IMR-90 (cell line): ENCODE measurements around the gene LSM7.

Experiments used
- BHLHE40 ChIP-seq: fragments of 150-350 bp; IDR thresholded peaks from 2 replicates; pipeline ENCODE4 v1.6.1; 2016; ENCODE audit warnings: mild to moderate bottlenecking, low read depth, low read length
- CEBPB ChIP-seq: IDR thresholded peaks from 2 replicates; pipeline ENCODE4 v1.6.1; 2012; ENCODE audit warnings: low read depth, low read length, improper control_type of control experiment
- FOS ChIP-seq: fragments of 150-350 bp; IDR thresholded peaks from 2 replicates; pipeline ENCODE4 v1.6.1; 2016; ENCODE audit warnings: low read depth, low read length
- MXI1 ChIP-seq: IDR thresholded peaks from 2 replicates; pipeline ENCODE4 v1.6.1; 2012; ENCODE audit warnings: low read depth, mild to moderate bottlenecking, low read length, moderate library complexity, borderline replicate concordance
- POLR2A ChIP-seq: IDR thresholded peaks from 2 replicates; pipeline ENCODE4 v1.6.1; 2012; ENCODE audit warnings: mild to moderate bottlenecking, low read depth, low read length
- SMC3 ChIP-seq: fragments of 150-350 bp; IDR thresholded peaks from 2 replicates; pipeline ENCODE4 v1.6.1; 2016; ENCODE audit warnings: low read depth, mild to moderate bottlenecking, antibody characterized with exemption, low read length, moderate library complexity
- TF ChIP-seq, protein P1 (sequence below): conservative IDR thresholded peaks from 2 replicates; pipeline ENCODE4 v1.5.1; 2012; ENCODE audit warnings: mild to moderate bottlenecking, low read depth, low read length, improper control_type of control experiment

DNA sequence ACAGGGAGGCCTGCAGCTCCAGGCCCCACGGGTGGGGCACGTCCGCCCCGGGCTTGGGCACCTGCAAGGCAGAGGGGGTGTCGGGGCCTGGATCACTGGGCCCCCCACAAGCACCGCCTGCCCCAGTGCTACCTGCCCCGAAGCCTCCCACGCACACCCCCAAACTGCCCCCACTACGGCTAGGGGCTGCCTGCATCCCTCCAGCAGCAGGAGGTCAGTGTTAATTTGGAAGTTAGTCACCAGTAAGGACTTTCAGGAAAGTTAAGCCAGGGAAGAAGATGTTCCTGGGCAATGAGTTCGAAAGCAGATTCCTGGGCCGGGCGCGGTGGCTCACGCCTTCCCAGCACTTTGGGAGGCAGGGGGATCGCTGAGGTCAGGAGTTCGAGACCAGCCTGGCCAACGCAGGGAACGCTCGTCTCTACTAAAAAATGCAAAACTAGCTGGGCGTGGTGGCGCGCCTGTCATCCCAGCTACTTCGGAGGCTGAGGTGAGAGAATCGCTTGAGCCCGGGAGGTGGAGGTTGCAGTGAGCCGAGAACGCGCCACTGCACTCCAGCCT, 51.9 kb downstream of the LSM7 start:
- TF ChIP-seq SMC3 = no peak
- TF ChIP-seq CEBPB = no peak
- TF ChIP-seq, protein P1, sequence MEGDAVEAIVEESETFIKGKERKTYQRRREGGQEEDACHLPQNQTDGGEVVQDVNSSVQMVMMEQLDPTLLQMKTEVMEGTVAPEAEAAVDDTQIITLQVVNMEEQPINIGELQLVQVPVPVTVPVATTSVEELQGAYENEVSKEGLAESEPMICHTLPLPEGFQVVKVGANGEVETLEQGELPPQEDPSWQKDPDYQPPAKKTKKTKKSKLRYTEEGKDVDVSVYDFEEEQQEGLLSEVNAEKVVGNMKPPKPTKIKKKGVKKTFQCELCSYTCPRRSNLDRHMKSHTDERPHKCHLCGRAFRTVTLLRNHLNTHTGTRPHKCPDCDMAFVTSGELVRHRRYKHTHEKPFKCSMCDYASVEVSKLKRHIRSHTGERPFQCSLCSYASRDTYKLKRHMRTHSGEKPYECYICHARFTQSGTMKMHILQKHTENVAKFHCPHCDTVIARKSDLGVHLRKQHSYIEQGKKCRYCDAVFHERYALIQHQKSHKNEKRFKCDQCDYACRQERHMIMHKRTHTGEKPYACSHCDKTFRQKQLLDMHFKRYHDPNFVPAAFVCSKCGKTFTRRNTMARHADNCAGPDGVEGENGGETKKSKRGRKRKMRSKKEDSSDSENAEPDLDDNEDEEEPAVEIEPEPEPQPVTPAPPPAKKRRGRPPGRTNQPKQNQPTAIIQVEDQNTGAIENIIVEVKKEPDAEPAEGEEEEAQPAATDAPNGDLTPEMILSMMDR = no peak
- no peak for TF ChIP-seq FOS
- TF ChIP-seq POLR2A = no peak
- TF ChIP-seq MXI1 = no peak
- no peak for TF ChIP-seq BHLHE40
